GM18517 (cell line): ENCODE measurements around the gene GNG3.

Experiments used
- ATAC-seq: cut with Tn5 transposase; IDR thresholded peaks from one replicate; pipeline ENCODE4 v1.9.1; 2021; ENCODE audit warnings: mild to moderate bottlenecking, moderate library complexity; ENCODE audit not compliant: unreplicated experiment

GNG3 gene

DNA sequence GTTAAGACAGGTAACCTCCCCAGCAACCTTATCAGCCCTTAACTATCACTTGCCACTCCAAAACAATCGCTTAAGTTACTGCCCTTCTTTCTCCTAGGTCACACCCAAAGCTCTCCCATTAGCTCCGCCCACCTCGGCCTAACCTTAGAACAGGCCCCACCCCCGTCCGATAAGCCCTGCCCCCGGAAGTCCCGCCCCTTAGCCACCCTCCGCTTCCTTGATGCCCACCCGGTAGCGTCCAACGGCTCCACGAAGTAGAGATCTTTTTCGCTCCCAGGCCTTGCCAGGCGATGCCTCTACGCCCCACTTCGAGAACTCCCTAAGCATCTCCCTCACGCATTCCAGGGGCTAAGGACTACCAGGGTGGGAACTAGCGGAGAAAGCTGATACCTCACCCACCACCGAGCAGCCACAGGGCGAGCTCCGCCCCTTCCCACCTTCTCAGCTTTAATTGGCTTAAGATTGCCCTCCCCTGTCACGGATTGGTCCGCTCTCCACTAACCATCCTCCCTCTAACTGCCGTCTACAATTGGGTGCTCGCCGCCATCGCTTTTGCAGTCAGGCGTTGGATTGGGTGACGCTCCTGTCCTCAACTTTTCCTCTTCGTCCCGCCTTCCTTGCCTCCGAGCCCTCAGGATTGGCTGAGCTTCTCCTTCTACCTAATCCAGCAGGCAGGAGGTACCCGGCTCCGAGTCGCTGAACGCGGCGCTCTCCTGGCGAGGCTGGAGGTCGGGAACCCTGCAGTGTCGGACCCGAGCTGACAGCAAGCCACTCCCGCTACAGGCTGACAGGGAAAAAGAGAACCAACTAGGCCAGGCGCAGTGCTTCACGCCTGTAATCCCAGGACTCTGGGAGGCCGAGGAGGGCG, 46.5 kb downstream of the GNG3 start, which contains the start of gene ZBTB3:
TSS of gene ZBTB3 (minus strand) at position 425 of the 868 bp plus-strand sequence. CDS start 496 bp downstream, outside the sequence.
- peak; percentile 98 for ATAC-seq

DNA sequence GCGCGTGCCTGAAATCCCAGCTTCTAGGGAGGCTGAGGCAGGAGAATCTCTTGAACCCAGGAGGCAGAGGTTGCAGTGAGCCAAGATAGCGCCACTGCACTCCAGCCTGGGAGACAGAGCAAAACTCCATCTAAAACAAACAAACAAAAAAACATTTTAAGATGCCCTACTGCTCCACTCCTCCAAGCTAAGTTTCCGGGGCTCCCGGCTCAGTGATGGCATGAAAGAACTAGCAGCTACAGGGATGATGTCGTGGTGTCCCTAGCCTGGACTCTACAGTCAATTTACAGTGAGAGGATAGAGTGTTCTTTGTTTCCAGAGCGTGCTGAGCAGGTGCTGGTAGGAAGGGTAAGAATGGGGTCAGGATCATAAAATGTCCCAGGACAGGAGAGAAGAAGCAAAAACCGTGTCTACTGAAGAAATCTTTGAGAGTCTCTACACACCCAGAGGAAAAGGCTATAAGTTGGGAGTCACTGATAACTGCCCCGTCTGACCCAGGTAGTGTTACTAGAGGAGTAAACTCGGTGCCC, 47.7 kb downstream of the GNG3 start:
- ATAC-seq = no peak

DNA sequence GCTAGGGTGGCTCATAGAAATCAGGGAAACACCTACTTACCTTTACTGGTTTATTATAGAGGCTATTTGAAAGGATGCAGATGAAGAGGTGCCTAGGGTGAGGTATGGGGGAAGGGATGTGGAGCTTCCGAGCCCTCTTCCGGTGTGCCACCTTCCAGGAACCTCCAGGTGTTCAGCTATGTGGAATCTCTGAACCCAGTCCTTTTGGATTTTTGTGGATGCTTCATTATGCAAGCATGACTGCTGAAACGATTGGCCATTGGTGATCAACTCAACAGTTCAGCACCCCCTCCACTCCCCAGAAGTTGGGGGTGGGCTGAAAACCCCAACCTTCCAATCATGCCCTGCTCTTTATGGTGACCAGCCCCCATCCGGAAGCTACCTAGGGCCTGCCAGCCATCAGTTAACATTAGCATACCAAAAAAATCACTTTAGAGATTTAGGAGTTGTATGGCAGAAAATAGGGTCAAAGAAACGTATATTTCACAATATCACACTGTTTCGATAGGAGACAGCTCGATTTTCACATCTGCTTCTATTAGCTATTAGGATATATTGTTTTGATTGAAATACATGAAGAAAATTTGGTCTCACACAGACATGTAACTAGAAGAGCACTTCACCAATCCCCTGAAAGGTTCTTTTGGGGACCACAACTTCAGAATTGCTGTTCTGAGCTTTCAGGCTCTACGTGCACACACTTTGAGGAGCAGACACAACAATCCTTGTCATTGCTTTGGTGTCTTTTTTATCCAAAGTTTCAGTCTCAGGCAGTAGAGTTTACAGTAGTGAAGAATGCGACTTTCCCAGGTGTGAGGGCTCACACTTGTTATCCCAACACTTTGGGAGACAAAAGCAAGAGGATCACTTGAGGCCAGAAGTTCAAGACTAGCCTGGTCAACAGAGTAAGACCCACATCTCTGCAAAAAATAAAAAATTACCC, 50.6 kb downstream of the GNG3 start:
- no peak for ATAC-seq
